ENCODE results near the gene ARMC3.

Gene ARMC3

DNA sequence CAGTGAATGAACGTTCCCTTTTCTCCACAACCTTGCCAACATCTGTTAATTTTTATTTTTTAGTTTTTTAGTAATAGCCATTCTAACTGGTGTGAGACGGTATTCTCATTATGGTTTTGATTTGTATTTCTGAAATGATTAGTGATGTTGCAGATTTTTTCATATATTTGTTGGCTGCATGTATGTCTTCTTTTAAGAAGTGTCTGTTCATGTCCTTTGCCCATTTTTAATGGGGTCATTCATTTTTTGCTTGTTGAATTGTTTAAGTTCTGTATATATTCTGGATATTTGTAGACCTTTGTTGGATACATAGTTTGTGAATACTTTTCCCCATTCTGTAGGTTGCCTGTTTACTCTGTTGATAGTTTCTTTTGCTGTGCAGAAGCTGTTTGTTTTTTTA, 93.6 kb downstream of the ARMC3 start:
- peaks cover 0 to 6% of the 10 kb centered on the region in 2 donors for H3K9me3 ChIP-seq (ENCODE audit: control insufficient read depth in 1 of 2, low read length in 2 of 2)

DNA sequence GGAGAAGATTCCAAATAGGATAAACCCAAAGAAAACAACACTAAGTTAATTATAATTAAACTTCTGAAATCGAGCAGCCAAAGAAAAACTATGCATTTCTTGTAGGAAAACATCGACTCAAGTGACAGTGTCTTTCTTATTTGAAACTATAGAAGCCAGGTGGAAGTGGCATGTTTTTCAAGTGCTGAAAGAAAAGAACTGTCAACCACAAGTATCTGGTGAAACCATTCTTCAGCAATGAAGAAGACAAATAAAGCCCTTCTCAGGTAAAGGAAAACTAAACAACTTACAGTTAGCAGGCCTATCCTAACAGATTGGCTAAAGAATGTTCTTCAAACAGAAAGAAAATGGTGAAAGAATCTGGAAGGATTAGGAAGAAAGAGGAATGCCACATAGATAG, 96.1 kb downstream of the ARMC3 start:
- Histone ChIP-seq H3K4me1 (ENCODE audit: control insufficient read depth in 1 of 2, insufficient read depth in 2 of 2, low read length in 2 of 2) (no peaks in the 10 kb centered on the region), H3K9me3 (ENCODE audit: control insufficient read depth in 1 of 2, low read length in 2 of 2) (peaks cover 0 to 6% of the 10 kb centered on the region in 2 donors), H3K27ac (ENCODE audit: low read length) (no peak overlapping the region), H3K27me3 (ENCODE audit: low read depth, low read length) (no peaks in the 10 kb centered on the region), H3K4me3 (ENCODE audit: low read depth in 1 of 2, low read length in 2 of 2) (no peak overlapping the region), H3K36me3 (ENCODE audit: control insufficient read depth in 1 of 2, insufficient read depth in 2 of 2, low read length in 2 of 2) (no peaks in the 10 kb centered on the region)

More for the DNA sequence above, 93.6 kb downstream of the ARMC3 start:
- no peak overlapping the region for H3K27ac ChIP-seq (ENCODE audit: low read length)
- H3K36me3 ChIP-seq (ENCODE audit: control insufficient read depth in 1 of 2, insufficient read depth in 2 of 2, low read length in 2 of 2): no peaks in the 10 kb centered on the region
- no peaks in the 10 kb centered on the region for H3K4me1 ChIP-seq (ENCODE audit: control insufficient read depth in 1 of 2, insufficient read depth in 2 of 2, low read length in 2 of 2)
- H3K27me3 ChIP-seq (ENCODE audit: low read depth, low read length): no peaks in the 10 kb centered on the region
- no peak overlapping the region for H3K4me3 ChIP-seq (ENCODE audit: low read depth in 1 of 2, low read length in 2 of 2)

DNA sequence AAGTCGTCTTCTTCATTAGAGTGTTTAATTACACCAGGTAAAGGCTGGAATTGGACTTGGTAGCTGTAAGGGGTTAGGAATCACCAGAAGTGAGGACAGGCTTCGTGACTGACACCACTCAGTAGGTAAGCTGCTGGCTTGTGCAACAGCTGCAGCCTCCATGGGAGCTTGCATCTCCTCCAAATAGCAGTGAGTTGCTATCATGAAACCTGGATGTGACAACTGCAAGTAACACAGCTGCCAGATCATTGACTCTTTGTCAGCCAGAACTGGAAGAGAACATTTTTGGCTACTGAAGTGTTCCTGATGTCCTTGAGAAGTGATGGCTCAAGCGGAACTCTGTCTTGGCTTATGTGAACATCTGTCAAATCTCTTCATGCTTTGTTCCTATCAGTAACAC, 103.5 kb downstream of the ARMC3 start:
- Histone ChIP-seq H3K36me3 (ENCODE audit: control insufficient read depth in 1 of 2, insufficient read depth in 2 of 2, low read length in 2 of 2) (no peaks in the 10 kb centered on the region), H3K27me3 (ENCODE audit: low read depth, low read length) (no peaks in the 10 kb centered on the region), H3K9me3 (ENCODE audit: control insufficient read depth in 1 of 2, low read length in 2 of 2) (no peaks in the 10 kb centered on the region), H3K4me1 (ENCODE audit: control insufficient read depth in 1 of 2, insufficient read depth in 2 of 2, low read length in 2 of 2) (no peaks in the 10 kb centered on the region), H3K4me3 (ENCODE audit: low read depth in 1 of 2, low read length in 2 of 2) (no peak overlapping the region), H3K27ac (ENCODE audit: low read length) (no peak overlapping the region)

DNA sequence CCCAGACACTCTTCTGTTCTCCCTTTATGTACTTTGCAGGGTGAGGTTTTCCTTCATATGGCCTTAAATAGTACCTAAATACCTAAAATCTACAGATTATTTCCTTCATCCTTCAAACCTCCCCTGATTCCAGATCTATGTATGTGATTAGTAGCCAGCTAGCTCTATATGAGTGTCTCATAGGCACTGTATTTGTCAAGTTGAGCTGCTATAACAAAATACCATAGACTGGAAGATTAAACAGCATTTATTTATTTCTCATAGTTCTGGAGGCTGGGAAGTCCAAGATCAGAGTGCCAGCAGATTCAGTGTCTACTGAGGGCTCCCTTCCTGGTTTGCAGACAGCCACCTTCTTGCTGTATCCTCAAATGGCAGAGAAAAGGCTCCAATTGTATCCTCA, 106.9 kb downstream of the ARMC3 start:
- Histone ChIP-seq H3K27me3 (ENCODE audit: low read depth, low read length) (no peaks in the 10 kb centered on the region), H3K36me3 (ENCODE audit: control insufficient read depth in 1 of 2, insufficient read depth in 2 of 2, low read length in 2 of 2) (no peaks in the 10 kb centered on the region), H3K9me3 (ENCODE audit: control insufficient read depth in 1 of 2, low read length in 2 of 2) (no peaks in the 10 kb centered on the region), H3K4me3 (ENCODE audit: low read depth in 1 of 2, low read length in 2 of 2) (no peak overlapping the region), H3K27ac (ENCODE audit: low read length) (no peak overlapping the region), H3K4me1 (ENCODE audit: control insufficient read depth in 1 of 2, insufficient read depth in 2 of 2, low read length in 2 of 2) (no peaks in the 10 kb centered on the region)

DNA sequence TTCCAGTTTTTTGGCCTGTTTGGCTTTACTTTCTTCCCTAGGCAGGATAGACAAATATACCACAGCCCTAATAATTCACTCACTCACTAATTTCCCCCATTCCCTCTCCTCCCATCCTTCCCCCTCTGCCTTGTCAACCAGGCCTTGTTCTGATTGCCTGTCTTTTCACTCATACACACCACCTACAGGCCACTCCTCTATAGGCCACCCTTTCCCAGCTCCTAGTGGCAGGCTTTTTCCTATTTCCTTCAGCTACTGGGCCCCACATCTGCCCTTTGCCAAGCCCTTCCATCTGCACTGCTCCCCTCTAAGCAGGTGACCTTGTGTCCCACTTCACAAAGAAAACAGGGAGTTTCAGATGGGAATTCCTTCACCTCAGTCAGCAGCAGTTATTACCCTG, 107.7 kb downstream of the ARMC3 start:
- Histone ChIP-seq H3K4me1 (ENCODE audit: control insufficient read depth in 1 of 2, insufficient read depth in 2 of 2, low read length in 2 of 2) (no peaks in the 10 kb centered on the region), H3K27me3 (ENCODE audit: low read depth, low read length) (no peaks in the 10 kb centered on the region), H3K36me3 (ENCODE audit: control insufficient read depth in 1 of 2, insufficient read depth in 2 of 2, low read length in 2 of 2) (no peaks in the 10 kb centered on the region), H3K9me3 (ENCODE audit: control insufficient read depth in 1 of 2, low read length in 2 of 2) (peaks cover 0 to 3% of the 10 kb centered on the region in 2 donors), H3K27ac (ENCODE audit: low read length) (no peak overlapping the region), H3K4me3 (ENCODE audit: low read depth in 1 of 2, low read length in 2 of 2) (no peak overlapping the region)

DNA sequence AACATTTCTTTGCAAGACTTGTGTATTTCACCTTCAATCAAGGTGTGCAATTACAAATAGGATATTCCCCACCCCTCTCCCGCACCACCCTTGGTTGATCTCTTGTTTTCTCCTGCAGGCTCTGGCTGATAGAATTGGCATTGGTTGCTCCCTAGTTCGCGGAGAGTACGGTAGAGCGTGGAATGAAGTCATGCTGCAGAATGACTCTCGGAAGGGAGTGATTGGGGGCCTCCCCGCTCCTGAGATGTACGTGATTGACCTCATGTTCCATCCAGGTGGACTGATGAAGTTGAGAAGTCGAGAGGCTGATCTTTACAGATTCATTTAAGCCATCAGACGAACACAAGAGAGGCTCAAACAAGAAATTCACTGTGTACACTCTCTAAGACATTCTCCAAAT, 109.3 kb downstream of the ARMC3 start:
- no peak overlapping the region for H3K4me3 ChIP-seq (ENCODE audit: low read depth in 1 of 2, low read length in 2 of 2)
- H3K9me3 ChIP-seq (ENCODE audit: control insufficient read depth in 1 of 2, low read length in 2 of 2): peaks cover 0 to 3% of the 10 kb centered on the region in 2 donors
- no peaks in the 10 kb centered on the region for H3K36me3 ChIP-seq (ENCODE audit: control insufficient read depth in 1 of 2, insufficient read depth in 2 of 2, low read length in 2 of 2)
- H3K27ac ChIP-seq (ENCODE audit: low read length): no peak overlapping the region
- no peaks in the 10 kb centered on the region for H3K4me1 ChIP-seq (ENCODE audit: control insufficient read depth in 1 of 2, insufficient read depth in 2 of 2, low read length in 2 of 2)
- no peaks in the 10 kb centered on the region for H3K27me3 ChIP-seq (ENCODE audit: low read depth, low read length)

DNA sequence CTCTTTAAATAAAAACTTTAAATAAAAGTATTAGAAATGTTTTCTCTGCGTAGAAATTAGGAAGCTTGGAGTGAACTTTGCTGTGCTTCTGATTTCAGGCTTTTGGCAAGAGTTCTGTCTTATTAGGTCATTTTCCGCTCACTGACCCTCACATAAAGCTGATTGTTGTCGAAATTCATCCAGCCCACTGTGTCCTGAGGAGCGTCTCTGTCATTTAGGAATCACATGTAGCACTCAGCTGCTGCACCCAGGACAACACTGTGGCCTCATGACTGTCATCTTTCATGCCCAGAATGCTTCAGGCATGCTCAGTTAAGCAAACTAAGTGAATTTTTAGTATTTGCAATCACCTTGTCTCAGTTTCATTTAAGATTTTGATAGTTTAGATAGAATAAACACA, 109.7 kb downstream of the ARMC3 start:
- no peak overlapping the region for H3K4me3 ChIP-seq (ENCODE audit: low read depth in 1 of 2, low read length in 2 of 2)
- H3K27ac ChIP-seq (ENCODE audit: low read length): no peak overlapping the region

DNA sequence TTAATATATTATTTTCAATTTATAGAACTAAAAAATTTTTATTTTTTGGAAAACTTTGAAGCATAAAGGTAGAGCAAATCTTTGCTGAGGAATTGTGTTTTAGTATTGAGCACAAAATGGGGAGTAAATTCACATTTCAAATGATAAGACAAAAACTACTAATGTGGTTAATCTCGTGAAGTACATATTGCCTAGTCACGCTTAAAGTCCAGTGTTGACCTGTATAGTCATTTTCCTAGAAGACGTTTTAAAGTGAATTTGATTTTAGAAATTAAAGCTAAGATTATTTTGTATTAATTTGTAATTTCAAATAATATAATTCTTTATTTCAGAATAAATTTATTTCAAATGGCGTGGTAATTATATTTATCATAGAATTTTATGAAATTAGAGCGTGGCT, 110.3 kb downstream of the ARMC3 start:
- Histone ChIP-seq H3K27ac (ENCODE audit: low read length) (no peak overlapping the region), H3K4me3 (ENCODE audit: low read depth in 1 of 2, low read length in 2 of 2) (no peak overlapping the region), H3K4me1 (ENCODE audit: control insufficient read depth in 1 of 2, insufficient read depth in 2 of 2, low read length in 2 of 2) (no peaks in the 10 kb centered on the region), H3K9me3 (ENCODE audit: control insufficient read depth in 1 of 2, low read length in 2 of 2) (peaks cover 0 to 3% of the 10 kb centered on the region in 2 donors), H3K27me3 (ENCODE audit: low read depth, low read length) (no peaks in the 10 kb centered on the region), H3K36me3 (ENCODE audit: control insufficient read depth in 1 of 2, insufficient read depth in 2 of 2, low read length in 2 of 2) (no peaks in the 10 kb centered on the region)

More for the DNA sequence above, 109.7 kb downstream of the ARMC3 start:
- no peaks in the 10 kb centered on the region for H3K4me1 ChIP-seq (ENCODE audit: control insufficient read depth in 1 of 2, insufficient read depth in 2 of 2, low read length in 2 of 2)
- no peaks in the 10 kb centered on the region for H3K36me3 ChIP-seq (ENCODE audit: control insufficient read depth in 1 of 2, insufficient read depth in 2 of 2, low read length in 2 of 2)
- H3K27me3 ChIP-seq (ENCODE audit: low read depth, low read length): no peaks in the 10 kb centered on the region
- H3K9me3 ChIP-seq (ENCODE audit: control insufficient read depth in 1 of 2, low read length in 2 of 2): peaks cover 0 to 3% of the 10 kb centered on the region in 2 donors

DNA sequence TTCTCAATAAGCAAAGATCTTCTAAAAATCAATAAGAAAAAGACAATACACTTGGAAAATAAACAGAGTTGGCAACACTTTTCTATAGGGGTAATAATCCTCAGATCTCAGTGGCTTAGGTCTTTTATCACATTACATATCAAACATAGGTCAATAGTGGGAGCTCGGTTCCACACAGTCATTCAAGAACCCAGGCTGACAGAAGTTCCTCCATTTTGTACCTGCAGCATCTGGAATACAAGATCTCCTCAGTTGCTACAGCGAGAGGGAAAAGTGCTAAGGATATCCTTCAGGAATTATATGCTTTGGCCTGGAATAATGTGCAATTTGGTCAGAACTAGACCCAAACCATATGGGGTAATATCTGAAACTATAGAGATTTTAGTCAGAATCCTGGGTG, 112.1 kb downstream of the ARMC3 start:
- Histone ChIP-seq H3K9me3 (ENCODE audit: control insufficient read depth in 1 of 2, low read length in 2 of 2) (peaks cover 0 to 3% of the 10 kb centered on the region in 2 donors), H3K4me1 (ENCODE audit: control insufficient read depth in 1 of 2, insufficient read depth in 2 of 2, low read length in 2 of 2) (no peaks in the 10 kb centered on the region), H3K27me3 (ENCODE audit: low read depth, low read length) (no peaks in the 10 kb centered on the region), H3K4me3 (ENCODE audit: low read depth in 1 of 2, low read length in 2 of 2) (no peak overlapping the region), H3K36me3 (ENCODE audit: control insufficient read depth in 1 of 2, insufficient read depth in 2 of 2, low read length in 2 of 2) (no peaks in the 10 kb centered on the region), H3K27ac (ENCODE audit: low read length) (no peak overlapping the region)

DNA sequence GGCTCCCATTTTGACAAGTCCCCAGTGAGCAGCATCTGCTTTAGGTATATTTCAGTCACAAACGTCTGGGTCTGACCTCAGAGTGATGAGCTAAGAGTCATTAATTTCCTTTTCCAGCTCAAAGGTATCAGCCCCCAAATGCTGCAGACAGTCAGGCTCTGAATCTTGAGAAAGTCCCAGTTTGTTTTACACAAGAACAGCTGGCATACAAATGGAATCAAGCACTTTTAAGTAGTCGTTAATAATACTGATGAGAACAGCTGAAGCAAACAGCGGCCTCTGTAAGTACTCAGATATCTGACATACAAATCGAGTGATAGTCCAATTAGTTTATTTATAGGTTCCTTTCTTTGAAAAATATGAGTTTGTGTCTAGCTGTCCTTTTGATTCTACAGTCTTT, 118.2 kb downstream of the ARMC3 start:
- H3K27me3 ChIP-seq (ENCODE audit: low read depth, low read length): no peaks in the 10 kb centered on the region
- H3K36me3 ChIP-seq (ENCODE audit: control insufficient read depth in 1 of 2, insufficient read depth in 2 of 2, low read length in 2 of 2): no peaks in the 10 kb centered on the region
- H3K27ac ChIP-seq (ENCODE audit: low read length): no peak overlapping the region
- H3K9me3 ChIP-seq (ENCODE audit: control insufficient read depth in 1 of 2, low read length in 2 of 2): no peaks in the 10 kb centered on the region
- H3K4me3 ChIP-seq (ENCODE audit: low read depth in 1 of 2, low read length in 2 of 2): no peak overlapping the region
- H3K4me1 ChIP-seq (ENCODE audit: control insufficient read depth in 1 of 2, insufficient read depth in 2 of 2, low read length in 2 of 2): no peaks in the 10 kb centered on the region

DNA sequence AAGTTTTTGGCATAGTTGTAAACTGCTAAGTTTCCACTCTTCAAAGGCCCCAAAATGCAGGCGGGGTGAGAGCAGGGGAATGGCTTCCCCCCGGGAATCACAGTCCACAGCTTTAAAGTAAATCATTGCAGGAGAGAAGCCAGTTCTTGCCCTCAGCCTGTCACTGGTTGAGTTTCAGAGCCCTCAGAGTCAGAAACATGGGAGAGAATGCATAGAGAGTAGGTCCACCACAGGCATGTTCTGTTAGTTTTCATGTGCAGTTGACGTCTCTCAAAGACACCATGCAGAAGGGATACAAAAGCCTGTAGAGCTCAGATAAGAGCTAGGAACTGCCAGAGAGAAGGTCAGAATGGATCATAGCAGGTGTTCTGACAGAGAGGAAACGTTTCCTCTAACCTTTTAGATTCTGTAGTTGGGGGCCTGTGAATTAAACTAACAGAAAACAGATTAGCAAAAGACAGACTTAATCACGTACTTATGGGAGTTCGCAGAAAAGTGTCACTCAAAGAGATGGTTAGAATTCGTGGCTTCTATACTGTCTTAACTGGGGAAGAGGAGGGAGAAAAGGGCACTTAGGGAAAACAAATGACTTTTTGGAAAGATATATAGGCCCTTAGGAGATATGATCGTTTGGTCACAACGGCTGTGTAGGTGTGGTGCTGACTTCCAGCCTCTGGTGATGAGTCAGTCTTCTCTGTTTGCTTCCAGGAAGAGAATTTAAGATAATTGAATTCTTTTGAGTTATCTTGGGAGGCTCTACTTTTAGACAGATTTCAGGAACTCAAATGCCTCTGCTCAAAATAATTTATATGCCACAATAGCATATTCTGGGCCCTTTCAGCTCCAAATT, 119.6 kb downstream of the ARMC3 start:
- H3K27ac ChIP-seq (ENCODE audit: low read length): no peak overlapping the region
- no peaks in the 10 kb centered on the region for H3K4me1 ChIP-seq (ENCODE audit: control insufficient read depth in 1 of 2, insufficient read depth in 2 of 2, low read length in 2 of 2)
- no peaks in the 10 kb centered on the region for H3K36me3 ChIP-seq (ENCODE audit: control insufficient read depth in 1 of 2, insufficient read depth in 2 of 2, low read length in 2 of 2)
- no peak overlapping the region for H3K4me3 ChIP-seq (ENCODE audit: low read depth in 1 of 2, low read length in 2 of 2)
- no peaks in the 10 kb centered on the region for H3K27me3 ChIP-seq (ENCODE audit: low read depth, low read length)
- H3K9me3 ChIP-seq (ENCODE audit: control insufficient read depth in 1 of 2, low read length in 2 of 2): no peaks in the 10 kb centered on the region

DNA sequence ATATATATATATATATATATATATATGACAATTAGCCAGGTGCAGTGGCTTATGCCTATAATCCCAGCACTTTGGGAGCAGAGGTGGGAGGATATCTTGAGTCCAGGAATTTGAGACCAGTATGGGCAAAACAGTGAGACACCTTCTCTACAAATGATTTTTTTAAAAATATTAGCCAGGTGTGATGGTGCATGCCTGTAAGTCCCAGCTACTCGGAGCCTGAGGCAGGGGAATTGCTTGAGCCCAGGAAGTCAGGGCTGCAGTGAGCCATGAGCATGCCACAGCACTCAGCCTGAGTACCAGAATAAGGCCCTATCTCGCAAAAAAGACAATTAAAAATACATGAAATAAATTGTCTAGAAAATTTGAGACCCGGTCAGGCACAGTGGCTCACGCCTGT, 120.3 kb downstream of the ARMC3 start:
- Histone ChIP-seq H3K4me1 (ENCODE audit: control insufficient read depth in 1 of 2, insufficient read depth in 2 of 2, low read length in 2 of 2) (peaks cover 0 to 5% of the 10 kb centered on the region in 2 donors), H3K9me3 (ENCODE audit: control insufficient read depth in 1 of 2, low read length in 2 of 2) (no peaks in the 10 kb centered on the region), H3K27me3 (ENCODE audit: low read depth, low read length) (no peaks in the 10 kb centered on the region), H3K27ac (ENCODE audit: low read length) (no peak overlapping the region), H3K4me3 (ENCODE audit: low read depth in 1 of 2, low read length in 2 of 2) (no peak overlapping the region), H3K36me3 (ENCODE audit: control insufficient read depth in 1 of 2, insufficient read depth in 2 of 2, low read length in 2 of 2) (no peaks in the 10 kb centered on the region)

All from muscle layer of duodenum (tissue), 2 donors.